Tibial nerve (tissue), 4 donors: ENCODE measurements around the gene GALNT12. TPM values are rescaled to one million over a fixed set of nuclear protein-coding genes. Genes with fewer than 3 reads are reported as not detected.

Experiments
- DNase-seq, 2 donors: peaks; one replicate each; pipeline ENCODE4 v3.0.0-alpha.2; 2019; ENCODE audit warnings: low spot score in 2 of 2
- H3K27ac ChIP-seq, 4 donors: fragments of 200-600 bp; sonication (generic) in 3 of 4; one replicate each; pipeline ENCODE4 v1.5.1; 2017 to 2019; ENCODE audit warnings: mild to moderate bottlenecking in 1 of 4
- H3K27me3 ChIP-seq, 2 donors: fragments of 200-600 bp; sonication (generic) in 1 of 2; one replicate each; pipeline versions ENCODE4 v1.5.1 to v1.6.0; 2017 to 2019
- H3K36me3 ChIP-seq, 3 donors: fragments of 200-600 bp; sonication (generic); one replicate each; pipeline ENCODE4 v1.5.1; 2018 to 2019
- H3K4me1 ChIP-seq, 4 donors: fragments of 200-600 bp; sonication (generic) in 3 of 4; one replicate each; pipeline ENCODE4 v1.5.1; 2017 to 2019
- H3K4me3 ChIP-seq, 4 donors: fragments of 200-600 bp; sonication (generic) in 3 of 4; one replicate each; pipeline ENCODE4 v1.5.1; 2017 to 2019; ENCODE audit warnings: mild to moderate bottlenecking in 1 of 4, moderate library complexity in 1 of 4
- H3K9me3 ChIP-seq, 4 donors: fragments of 200-600 bp; sonication (generic) in 3 of 4; one replicate each; pipeline ENCODE4 v1.5.1; 2017 to 2019
- EP300 ChIP-seq, 2 donors: sonication (generic); formaldehyde crosslinking; IDR thresholded peaks; one replicate each; pipeline ENCODE4 v1.6.1; 2017; ENCODE audit warnings: antibody characterized with exemption in 2 of 2, mild to moderate bottlenecking in 1 of 2
- POLR2A ChIP-seq, 2 donors: fragments of 450-650 bp; IDR thresholded peaks; one replicate each; pipeline ENCODE4 v1.6.1; 2017; ENCODE audit warnings: antibody characterized with exemption in 2 of 2, mild to moderate bottlenecking in 2 of 2, moderate library complexity in 2 of 2
- WGBS, 2 donors: methylation state at CpG; one replicate each; pipeline ENCODE4 v1.1.5; 2018; 5-methylcytosine and 5-hydroxymethylcytosine counted together
- total RNA-seq, 4 donors: library from RNA; depleted of rRNA; stranded (reverse); fragments of >200 nt; gene quantifications; one replicate each; pipeline ENCODE4 v1.1.0, GENCODE V29; 2016
- TF ChIP-seq, protein P1 (sequence below), 5 experiments: fragments of 200-600 bp in 3 of 5; fragments of 450-650 bp in 2 of 5; sonication (generic) in 3 of 5; IDR thresholded peaks; one replicate each; pipeline ENCODE4 v1.5.1; 2016 to 2019; ENCODE audit warnings: antibody characterized with exemption in 5 of 5, mild to moderate bottlenecking in 3 of 5, moderate library complexity in 2 of 5

The GALNT12 gene
- total RNA-seq, 4 donors from 2014 or later: 1.8 to 6.0 (median 3.5) TPM

- 31 to 38% methylated on average over 4 of the region's 4 CpGs for WGBS, 2 donors
These were observed 92.1 kb downstream of the GALNT12 start for GRCh38 chr9:98899408-98900056.

More at GRCh38 chr9:98899408-98900056, 92.1 kb downstream of the GALNT12 start:
- TF ChIP-seq, protein P1, sequence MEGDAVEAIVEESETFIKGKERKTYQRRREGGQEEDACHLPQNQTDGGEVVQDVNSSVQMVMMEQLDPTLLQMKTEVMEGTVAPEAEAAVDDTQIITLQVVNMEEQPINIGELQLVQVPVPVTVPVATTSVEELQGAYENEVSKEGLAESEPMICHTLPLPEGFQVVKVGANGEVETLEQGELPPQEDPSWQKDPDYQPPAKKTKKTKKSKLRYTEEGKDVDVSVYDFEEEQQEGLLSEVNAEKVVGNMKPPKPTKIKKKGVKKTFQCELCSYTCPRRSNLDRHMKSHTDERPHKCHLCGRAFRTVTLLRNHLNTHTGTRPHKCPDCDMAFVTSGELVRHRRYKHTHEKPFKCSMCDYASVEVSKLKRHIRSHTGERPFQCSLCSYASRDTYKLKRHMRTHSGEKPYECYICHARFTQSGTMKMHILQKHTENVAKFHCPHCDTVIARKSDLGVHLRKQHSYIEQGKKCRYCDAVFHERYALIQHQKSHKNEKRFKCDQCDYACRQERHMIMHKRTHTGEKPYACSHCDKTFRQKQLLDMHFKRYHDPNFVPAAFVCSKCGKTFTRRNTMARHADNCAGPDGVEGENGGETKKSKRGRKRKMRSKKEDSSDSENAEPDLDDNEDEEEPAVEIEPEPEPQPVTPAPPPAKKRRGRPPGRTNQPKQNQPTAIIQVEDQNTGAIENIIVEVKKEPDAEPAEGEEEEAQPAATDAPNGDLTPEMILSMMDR (IDR thresholded peaks at IDR 0.05): no peak
- TF ChIP-seq POLR2A (IDR thresholded peaks at IDR 0.05): no peak
- no peak for TF ChIP-seq EP300 (IDR thresholded peaks at IDR 0.05)
- no peaks in the 10 kb centered on the region for H3K36me3 ChIP-seq
- DNase-seq: no peak
- no peaks in the 10 kb centered on the region for H3K27me3 ChIP-seq
- no peak overlapping the region for H3K27ac ChIP-seq
- H3K4me1 ChIP-seq: peaks cover 0 to 9% (median 0%) of the 10 kb centered on the region in 4 donors
- no peak overlapping the region for H3K4me3 ChIP-seq
- peaks cover 0 to 15% (median 0%) of the 10 kb centered on the region in 4 donors for H3K9me3 ChIP-seq

Other genes starting within 250 kb of the GALNT12 start
- under 1 TPM in 2 of 4 donors, not detected in 2; 0.20 to 0.22 TPM for gene GABBR2, start 98.7 kb upstream of the GALNT12 start, total RNA-seq
- 10 to 100 TPM; 13.8 to 46.2 (median 27.9) TPM for gene ANKS6, start 11.1 kb upstream of the GALNT12 start, total RNA-seq
- gene COL15A1, start 136.2 kb downstream of the GALNT12 start, total RNA-seq: 10 to 100 TPM; 25.8 to 55.3 (median 36.0) TPM